Fibroblast of pulmonary artery (primary cell): ENCODE measurements around the gene RXFP1.
A peak's percentile ranks its signal among the peaks of the same experiment; 100 is the strongest.

ENCODE experiments used
- DNase-seq: peaks from one replicate; pipeline ENCODE4 v3.0.0-alpha.2; 2010; ENCODE audit warnings: low read depth
- H3K4me3 ChIP-seq: replicated peaks from 2 replicates; pipeline ENCODE4 v1.5.1; 2011; ENCODE audit warnings: low read depth, mild to moderate bottlenecking, control low read depth, low read length, moderate library complexity
- TF ChIP-seq, protein P1 (sequence below): IDR thresholded peaks from 2 replicates; pipeline ENCODE4 v1.5.1; 2011; ENCODE audit warnings: mild to moderate bottlenecking, control low read depth, low read length, inconsistent platforms; ENCODE audit errors: missing control alignments

Gene RXFP1

DNA sequence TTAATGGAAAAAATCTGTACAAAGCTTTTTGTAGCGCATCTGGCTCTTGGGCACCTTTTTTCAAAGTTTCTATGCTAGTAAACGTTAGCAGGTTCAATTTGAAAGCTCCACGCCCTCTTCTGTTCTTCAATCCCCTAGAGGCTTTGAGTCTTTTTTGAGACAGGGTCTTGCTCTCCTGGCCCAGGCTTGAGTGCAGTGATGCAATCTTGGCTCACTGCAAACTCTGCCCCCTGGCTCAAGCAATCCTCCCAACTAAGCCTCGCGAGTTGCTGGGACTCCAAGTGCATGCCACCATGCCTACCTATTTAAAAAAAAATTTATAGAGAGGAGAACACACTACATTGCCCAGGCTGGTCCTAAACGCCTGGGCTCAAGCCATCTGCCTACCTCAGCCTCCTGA is 9.2 kb downstream of the RXFP1 start:
- TF ChIP-seq, protein P1, sequence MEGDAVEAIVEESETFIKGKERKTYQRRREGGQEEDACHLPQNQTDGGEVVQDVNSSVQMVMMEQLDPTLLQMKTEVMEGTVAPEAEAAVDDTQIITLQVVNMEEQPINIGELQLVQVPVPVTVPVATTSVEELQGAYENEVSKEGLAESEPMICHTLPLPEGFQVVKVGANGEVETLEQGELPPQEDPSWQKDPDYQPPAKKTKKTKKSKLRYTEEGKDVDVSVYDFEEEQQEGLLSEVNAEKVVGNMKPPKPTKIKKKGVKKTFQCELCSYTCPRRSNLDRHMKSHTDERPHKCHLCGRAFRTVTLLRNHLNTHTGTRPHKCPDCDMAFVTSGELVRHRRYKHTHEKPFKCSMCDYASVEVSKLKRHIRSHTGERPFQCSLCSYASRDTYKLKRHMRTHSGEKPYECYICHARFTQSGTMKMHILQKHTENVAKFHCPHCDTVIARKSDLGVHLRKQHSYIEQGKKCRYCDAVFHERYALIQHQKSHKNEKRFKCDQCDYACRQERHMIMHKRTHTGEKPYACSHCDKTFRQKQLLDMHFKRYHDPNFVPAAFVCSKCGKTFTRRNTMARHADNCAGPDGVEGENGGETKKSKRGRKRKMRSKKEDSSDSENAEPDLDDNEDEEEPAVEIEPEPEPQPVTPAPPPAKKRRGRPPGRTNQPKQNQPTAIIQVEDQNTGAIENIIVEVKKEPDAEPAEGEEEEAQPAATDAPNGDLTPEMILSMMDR: no peak
- no peak for DNase-seq
- no peak overlapping the region for H3K4me3 ChIP-seq

DNA sequence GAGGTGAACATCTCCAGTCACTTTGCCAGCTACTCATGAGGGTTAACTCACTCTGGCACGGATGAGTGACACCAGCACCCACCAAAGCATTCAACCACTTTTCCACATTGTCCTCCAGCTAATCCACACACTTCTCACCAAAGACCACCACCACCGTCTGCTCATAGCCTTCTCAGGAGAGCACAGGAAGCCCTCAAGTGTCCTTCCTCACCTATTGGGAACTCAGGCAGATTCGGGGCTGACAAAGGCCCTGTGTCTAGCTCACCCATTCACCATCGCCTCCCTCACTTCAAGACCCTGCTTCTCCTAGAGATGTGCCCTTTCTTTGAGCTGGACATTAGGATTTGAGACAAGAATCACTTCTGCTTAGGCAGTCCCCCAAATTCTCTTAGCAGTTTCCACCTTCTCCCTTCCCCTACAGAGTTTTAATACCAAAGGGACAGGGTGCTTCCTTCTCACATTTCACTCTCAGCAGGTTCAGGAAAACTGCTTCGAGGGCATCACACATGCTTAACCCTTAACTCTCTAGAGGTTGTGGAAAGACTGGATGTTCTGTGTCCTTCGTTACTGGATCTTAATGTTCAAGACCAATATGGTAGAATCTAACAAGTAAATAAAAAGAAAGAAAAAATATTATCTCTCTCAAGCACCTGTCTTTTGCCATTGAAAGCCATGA is 11.0 kb downstream of the RXFP1 start:
- H3K4me3 ChIP-seq: no peak overlapping the region
- TF ChIP-seq, protein P1: no peak
- no peak for DNase-seq

DNA sequence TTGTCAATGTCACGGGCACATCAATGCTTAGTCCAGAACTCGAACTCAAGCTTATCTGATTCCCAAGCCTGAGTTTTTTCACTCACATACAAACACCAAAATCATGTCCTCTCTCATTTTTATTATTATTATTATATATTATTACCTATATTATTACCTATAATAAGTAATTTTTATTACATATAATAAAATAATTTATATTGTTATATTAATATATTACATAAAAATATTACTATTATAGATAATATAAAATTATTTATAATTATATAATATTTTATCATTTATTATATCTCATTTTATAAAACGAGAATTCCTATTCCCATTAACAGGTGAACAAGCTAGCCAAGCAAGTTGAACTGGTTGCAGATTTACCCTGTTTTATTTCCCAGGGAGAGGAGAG is 13.0 kb downstream of the RXFP1 start:
- DNase-seq: no peak
- TF ChIP-seq, protein P1: no peak
- H3K4me3 ChIP-seq: no peak overlapping the region

DNA sequence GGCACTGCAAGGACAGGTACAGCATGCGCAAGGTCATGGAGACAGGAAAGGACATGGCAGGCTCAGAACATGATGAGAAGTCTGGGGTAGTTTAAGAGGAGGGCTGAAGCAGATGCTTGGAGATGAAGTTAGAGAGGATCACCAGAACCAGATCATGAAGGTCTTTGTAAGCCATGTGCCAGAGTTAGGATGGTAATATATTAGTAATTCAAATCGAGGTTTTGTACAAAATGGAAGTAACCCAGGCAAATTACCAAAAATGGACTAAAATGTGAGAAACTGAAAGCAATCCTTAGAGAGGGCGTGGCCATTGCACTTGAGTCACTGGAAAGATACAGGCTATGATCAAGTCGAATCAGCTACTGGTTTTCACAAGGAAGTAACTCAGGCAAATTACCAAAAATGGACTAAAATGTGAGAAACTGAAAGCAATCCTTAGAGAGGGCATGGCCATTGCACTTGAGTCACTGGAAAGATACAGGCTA is 13.5 kb downstream of the RXFP1 start:
- TF ChIP-seq, protein P1: no peak
- H3K4me3 ChIP-seq: no peak overlapping the region
- peak; percentile 69 for DNase-seq

DNA sequence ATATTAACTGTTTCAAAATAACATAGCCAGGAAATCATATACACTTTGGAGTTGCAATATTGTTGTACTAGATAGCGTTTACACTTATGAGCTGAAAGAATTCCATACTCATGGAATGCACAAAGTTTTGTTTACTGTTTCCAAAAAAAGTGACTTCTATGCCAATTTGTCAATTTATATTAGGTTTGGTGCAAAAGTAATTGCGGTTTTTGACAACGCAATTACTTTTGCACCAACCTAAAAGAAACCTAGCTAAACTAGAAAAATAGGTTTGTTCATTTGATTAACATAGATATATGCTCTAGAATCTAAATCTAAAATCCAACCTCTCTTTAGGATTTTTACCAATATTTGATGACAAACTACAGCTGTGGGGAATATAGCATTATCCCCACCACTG is 15.2 kb downstream of the RXFP1 start:
- TF ChIP-seq, protein P1: no peak
- DNase-seq: no peak
- no peak overlapping the region for H3K4me3 ChIP-seq

DNA sequence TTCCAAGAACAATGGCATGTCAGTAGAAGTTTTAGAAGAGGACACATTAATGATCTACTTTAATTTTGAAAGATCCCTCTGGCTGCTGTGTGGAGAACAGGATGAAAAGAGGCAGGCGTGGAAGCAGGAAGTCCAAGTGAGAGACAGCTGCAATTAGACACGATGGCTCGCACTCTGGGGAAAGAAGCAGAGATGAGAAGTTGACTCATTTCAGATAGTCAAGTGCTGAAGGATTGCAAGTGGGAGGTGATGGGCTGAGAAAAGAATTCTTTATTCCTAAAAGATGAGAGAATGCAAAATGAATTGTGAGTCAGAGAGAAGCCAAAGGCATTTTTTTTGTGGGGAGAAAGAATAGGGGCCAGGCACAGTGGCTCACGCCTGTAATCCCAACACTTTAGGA is 16.5 kb downstream of the RXFP1 start:
- H3K4me3 ChIP-seq: no peak overlapping the region
- TF ChIP-seq, protein P1: no peak
- peak; percentile 58 for DNase-seq

DNA sequence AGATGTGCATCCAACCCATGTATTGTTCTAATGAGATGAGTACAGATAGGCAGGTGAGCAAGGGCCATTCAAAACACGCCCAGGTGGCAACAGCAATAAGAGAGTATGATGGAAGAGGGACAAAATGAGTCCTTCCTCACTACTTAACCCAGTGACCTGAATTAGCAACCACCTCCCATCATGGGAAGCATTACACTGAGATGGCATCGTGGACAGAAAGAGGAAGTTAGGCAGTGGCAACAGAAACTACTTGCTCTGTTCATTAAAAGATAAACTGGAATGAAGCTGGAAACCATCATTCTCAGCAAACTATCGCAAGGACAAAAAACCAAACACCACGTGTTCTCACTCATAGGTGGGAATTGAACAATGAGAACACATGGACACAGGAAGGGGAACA is 17.2 kb downstream of the RXFP1 start:
- TF ChIP-seq, protein P1: no peak
- DNase-seq: no peak
- no peak overlapping the region for H3K4me3 ChIP-seq
